ENCODE measurements around the gene AAK1. TPM values are rescaled to one million over a fixed set of nuclear protein-coding genes. Genes with fewer than 3 reads are reported as not detected.
A peak's percentile ranks its signal among the peaks of the same experiment; 100 is the strongest.

The AAK1 gene
- total RNA-seq, 1 donor from 2014 or later, result 48.6 TPM

- no peak for TF ChIP-seq CTCF (IDR thresholded peaks at IDR 0.05)
- TF ChIP-seq POLR2A (IDR thresholded peaks at IDR 0.05), result no peak
- no peak for TF ChIP-seq POLR2AphosphoS5 (IDR thresholded peaks at IDR 0.05; ENCODE audit: insufficient read depth in 1 of 2, low read depth in 1 of 2)
- no peaks in the 10 kb centered on the region for H3K27me3 ChIP-seq
- H3K27ac ChIP-seq, result no peak overlapping the region
- no peaks in the 10 kb centered on the region for H3K9me3 ChIP-seq
- H3K4me1 ChIP-seq, result peaks cover 27% of the 10 kb centered on the region
- intact Hi-C loops (cut with DNase I), result no loop called here
- DNase-seq (ENCODE audit: extremely low spot score in 2 of 2), result peak in 1 of 2 donors; percentile 16
- no peak overlapping the region for H3K4me3 ChIP-seq
- no peaks in the 10 kb centered on the region for H3K36me3 ChIP-seq
These were observed 40.3 kb downstream of the AAK1 start for GRCh38 chr2:69603146-69603743.

- H3K36me3 ChIP-seq, result no peaks in the 10 kb centered on the region
- TF ChIP-seq CTCF (IDR thresholded peaks at IDR 0.05), result no peak
- TF ChIP-seq POLR2AphosphoS5 (IDR thresholded peaks at IDR 0.05; ENCODE audit: insufficient read depth in 1 of 2, low read depth in 1 of 2), result no peak
- no peak for TF ChIP-seq POLR2A (IDR thresholded peaks at IDR 0.05)
- peaks cover 20% of the 10 kb centered on the region for H3K4me1 ChIP-seq
- no peak overlapping the region for H3K27ac ChIP-seq
- no peaks in the 10 kb centered on the region for H3K9me3 ChIP-seq
- H3K4me3 ChIP-seq, result no peak overlapping the region
- intact Hi-C loops (cut with DNase I), result no loop called here
- no peaks in the 10 kb centered on the region for H3K27me3 ChIP-seq
- no peak for DNase-seq (ENCODE audit: extremely low spot score in 2 of 2)
These were observed 42.3 kb downstream of the AAK1 start for GRCh38 chr2:69601179-69601612.

- H3K36me3 ChIP-seq, result no peaks in the 10 kb centered on the region
- intact Hi-C loops (cut with DNase I), result no loop called here
- no peak for TF ChIP-seq POLR2AphosphoS5 (IDR thresholded peaks at IDR 0.05; ENCODE audit: insufficient read depth in 1 of 2, low read depth in 1 of 2)
- no peak for TF ChIP-seq CTCF (IDR thresholded peaks at IDR 0.05)
- TF ChIP-seq POLR2A (IDR thresholded peaks at IDR 0.05), result no peak
- no peak overlapping the region for H3K4me3 ChIP-seq
- H3K27me3 ChIP-seq, result no peaks in the 10 kb centered on the region
- peak in 1 of 2 donors; percentile 6 for DNase-seq (ENCODE audit: extremely low spot score in 2 of 2)
- no peaks in the 10 kb centered on the region for H3K9me3 ChIP-seq
- H3K27ac ChIP-seq, result no peak overlapping the region
- peaks cover 19% of the 10 kb centered on the region for H3K4me1 ChIP-seq
These were observed 43.1 kb downstream of the AAK1 start for GRCh38 chr2:69600425-69600824.

- no peak overlapping the region for H3K27ac ChIP-seq
- H3K4me3 ChIP-seq, result no peak overlapping the region
- peaks cover 5% of the 10 kb centered on the region for H3K4me1 ChIP-seq
- no peaks in the 10 kb centered on the region for H3K27me3 ChIP-seq
- no peaks in the 10 kb centered on the region for H3K36me3 ChIP-seq
- no peak for TF ChIP-seq CTCF (IDR thresholded peaks at IDR 0.05)
- no peak for TF ChIP-seq POLR2AphosphoS5 (IDR thresholded peaks at IDR 0.05; ENCODE audit: insufficient read depth in 1 of 2, low read depth in 1 of 2)
- no peak for TF ChIP-seq POLR2A (IDR thresholded peaks at IDR 0.05)
- DNase-seq (ENCODE audit: extremely low spot score in 2 of 2), result no peak
- intact Hi-C loops (cut with DNase I), result no loop called here
- no peaks in the 10 kb centered on the region for H3K9me3 ChIP-seq
These were observed 45.5 kb downstream of the AAK1 start for GRCh38 chr2:69597843-69598610.

GRCh38 chr2:69597105-69597504 lies 46.4 kb downstream of the AAK1 start:
- Histone ChIP-seq H3K27me3 (no peaks in the 10 kb centered on the region), H3K4me1 (peaks cover 5% of the 10 kb centered on the region), H3K27ac (no peak overlapping the region), H3K9me3 (no peaks in the 10 kb centered on the region), H3K36me3 (no peaks in the 10 kb centered on the region), H3K4me3 (no peak overlapping the region)
- intact Hi-C loops (cut with DNase I), result no loop called here
- DNase-seq (ENCODE audit: extremely low spot score in 2 of 2), result no peak
- TF ChIP-seq POLR2AphosphoS5 (IDR thresholded peaks at IDR 0.05; ENCODE audit: insufficient read depth in 1 of 2, low read depth in 1 of 2) (no peak), POLR2A (IDR thresholded peaks at IDR 0.05) (no peak), CTCF (IDR thresholded peaks at IDR 0.05) (no peak)
